Measurements from ENCODE around the gene CDK5.
A peak's percentile ranks its signal among the peaks of the same experiment; 100 is the strongest.
"Not testable (repeated sequence)": the region's sequence is repeated elsewhere in the genome, so short reads cannot be mapped to it uniquely, and the experiment has no call there.

The CDK5 gene

GRCh38 chr7:151013356-151013732 is 44.4 kb downstream of the CDK5 start:
- no peak for DNase-seq

GRCh38 chr7:151012911-151013347 is 44.8 kb downstream of the CDK5 start:
- DNase-seq = no peak

GRCh38 chr7:151012031-151012692 is 45.5 kb downstream of the CDK5 start:
- no peak for DNase-seq

GRCh38 chr7:151011616-151012015 is 46.1 kb downstream of the CDK5 start:
- DNase-seq = not testable (repeated sequence)

GRCh38 chr7:151011097-151011409 is 46.6 kb downstream of the CDK5 start:
- no peak for DNase-seq

- DNase-seq = peak; percentile 26
These were observed 47.2 kb downstream of the CDK5 start for GRCh38 chr7:151010307-151011096.

GRCh38 chr7:151010037-151010306 is 47.7 kb downstream of the CDK5 start:
- no peak for DNase-seq

GRCh38 chr7:151009327-151010036 is 48.2 kb downstream of the CDK5 start:
- no peak for DNase-seq

- DNase-seq = peak; percentile 83
These were observed 49.0 kb downstream of the CDK5 start for GRCh38 chr7:151008511-151009323.

GRCh38 chr7:151008143-151008510 is 49.6 kb downstream of the CDK5 start:
- DNase-seq = no peak

- no peak for DNase-seq
These were observed 50.2 kb downstream of the CDK5 start for GRCh38 chr7:151007469-151007898.

GRCh38 chr7:151006590-151007300 is 51.0 kb downstream of the CDK5 start:
- DNase-seq = no peak

- DNase-seq = no peak
These were observed 52.1 kb downstream of the CDK5 start for GRCh38 chr7:151005566-151005965.
